HFFc6 (cell line): ENCODE data around the gene PBX1. TPM values are rescaled to one million over a fixed set of nuclear protein-coding genes. Genes with fewer than 3 reads are reported as not detected.
A peak's percentile ranks its signal among the peaks of the same experiment; 100 is the strongest.
"Not testable (repeated sequence)": the region's sequence is repeated elsewhere in the genome, so short reads cannot be mapped to it uniquely, and the experiment has no call there.

Experiments used
- DNase-seq: peaks from one replicate; pipeline ENCODE4 v3.0.0-alpha.2; 2018
- H3K27ac Mint-ChIP-seq: 2 replicates; pipeline ENCODE4 v1.8.0; 2020; ENCODE audit warnings: mild to moderate bottlenecking, mixed read lengths
- H3K27me3 Mint-ChIP-seq: 2 replicates; pipeline ENCODE4 v1.8.0; 2021; ENCODE audit warnings: mild to moderate bottlenecking, moderate library complexity, mixed read lengths; ENCODE audit not compliant: insufficient read depth
- H3K36me3 Mint-ChIP-seq: 2 replicates; pipeline ENCODE4 v1.8.0; 2021; ENCODE audit warnings: low read depth, mixed read lengths
- H3K4me1 Mint-ChIP-seq: 2 replicates; pipeline ENCODE4 v1.8.0; 2020; ENCODE audit warnings: low read depth, mixed read lengths
- H3K4me3 Mint-ChIP-seq: 2 replicates; pipeline ENCODE4 v1.8.0; 2020; ENCODE audit warnings: mild to moderate bottlenecking, moderate library complexity, mixed read lengths
- H3K9me3 Mint-ChIP-seq: 2 replicates; pipeline ENCODE4 v1.8.0; 2020; ENCODE audit warnings: mild to moderate bottlenecking, mixed read lengths
- total RNA-seq, 6 experiments: library from RNA; stranded (reverse); fragmentation: NEBNext Ultra II Directional; extraction: Animal tissue kit (Norgen Biotek cat#: 25700); gene quantifications; 2 replicates in 1 of 6; 3 replicates in 5 of 6; pipeline ENCODE4 v1.2.3, GENCODE V29; 2021
- TF ChIP-seq, protein P1 (sequence below): fragments of 200-600 bp; sonication (generic); IDR thresholded peaks from 2 replicates; pipeline ENCODE4 v1.5.0; 2021; ENCODE audit warnings: antibody characterized with exemption, mild to moderate bottlenecking

The PBX1 gene
- total RNA-seq, 6 experiments from 2014 or later: 35.4 to 42.3 (median 39.1) TPM

DNA sequence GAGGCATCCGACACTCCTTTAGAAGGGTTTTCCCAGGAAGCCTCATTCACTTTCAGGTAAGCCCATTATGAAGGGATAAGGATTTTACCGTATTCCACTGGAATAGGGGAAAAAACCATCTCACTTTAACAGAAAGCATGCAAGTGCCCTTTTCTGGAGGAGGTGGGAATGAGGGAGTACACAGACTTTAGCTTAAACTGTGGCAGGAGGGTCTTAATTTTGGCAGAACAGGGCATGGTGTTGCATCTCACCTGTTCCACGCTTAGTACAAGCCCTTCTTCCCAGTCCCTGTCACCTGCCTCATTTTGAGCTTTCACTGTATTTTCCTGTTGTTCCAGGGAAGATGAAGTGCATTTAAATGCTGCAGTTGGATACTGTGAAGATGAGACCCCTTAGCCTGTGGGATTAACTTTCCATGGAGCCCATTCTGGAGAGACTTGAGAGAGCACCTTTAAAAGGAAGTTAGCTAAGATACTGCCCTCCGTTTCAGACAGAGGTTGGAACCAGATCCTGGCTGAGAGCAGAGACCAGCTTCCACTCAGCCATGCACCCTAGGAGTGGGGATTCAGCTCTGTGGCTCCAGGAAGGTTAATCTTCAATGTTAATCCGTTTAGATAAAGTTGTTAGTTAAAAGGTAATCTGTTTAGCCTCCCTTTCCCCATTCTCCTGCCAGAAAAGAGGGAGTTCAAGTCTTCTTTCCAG is 42.6 kb downstream of the PBX1 start:
- peaks cover 9% of the 10 kb centered on the region for H3K36me3 Mint-ChIP-seq
- H3K4me1 Mint-ChIP-seq: peaks cover 40% of the 10 kb centered on the region
- no peaks in the 10 kb centered on the region for H3K9me3 Mint-ChIP-seq
- peak overlapping the region; percentile 82 for H3K4me3 Mint-ChIP-seq
- DNase-seq: no peak
- peak overlapping the region; percentile 67 for H3K27ac Mint-ChIP-seq
- TF ChIP-seq, protein P1, sequence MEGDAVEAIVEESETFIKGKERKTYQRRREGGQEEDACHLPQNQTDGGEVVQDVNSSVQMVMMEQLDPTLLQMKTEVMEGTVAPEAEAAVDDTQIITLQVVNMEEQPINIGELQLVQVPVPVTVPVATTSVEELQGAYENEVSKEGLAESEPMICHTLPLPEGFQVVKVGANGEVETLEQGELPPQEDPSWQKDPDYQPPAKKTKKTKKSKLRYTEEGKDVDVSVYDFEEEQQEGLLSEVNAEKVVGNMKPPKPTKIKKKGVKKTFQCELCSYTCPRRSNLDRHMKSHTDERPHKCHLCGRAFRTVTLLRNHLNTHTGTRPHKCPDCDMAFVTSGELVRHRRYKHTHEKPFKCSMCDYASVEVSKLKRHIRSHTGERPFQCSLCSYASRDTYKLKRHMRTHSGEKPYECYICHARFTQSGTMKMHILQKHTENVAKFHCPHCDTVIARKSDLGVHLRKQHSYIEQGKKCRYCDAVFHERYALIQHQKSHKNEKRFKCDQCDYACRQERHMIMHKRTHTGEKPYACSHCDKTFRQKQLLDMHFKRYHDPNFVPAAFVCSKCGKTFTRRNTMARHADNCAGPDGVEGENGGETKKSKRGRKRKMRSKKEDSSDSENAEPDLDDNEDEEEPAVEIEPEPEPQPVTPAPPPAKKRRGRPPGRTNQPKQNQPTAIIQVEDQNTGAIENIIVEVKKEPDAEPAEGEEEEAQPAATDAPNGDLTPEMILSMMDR: no peak
- H3K27me3 Mint-ChIP-seq: peaks cover 2% of the 10 kb centered on the region; the same call in 1 of the 2 replicates

- TF ChIP-seq, protein P1: no peak
- Mint-ChIP-seq H3K36me3 (peaks cover 8% of the 10 kb centered on the region), H3K9me3 (no peaks in the 10 kb centered on the region), H3K4me3 (peak overlapping the region; percentile 82), H3K4me1 (peaks cover 40% of the 10 kb centered on the region), H3K27ac (peak overlapping the region; percentile 67), H3K27me3 (peaks cover 2% of the 10 kb centered on the region; the same call in 1 of the 2 replicates)
- no peak for DNase-seq
These were observed 43.1 kb downstream of the PBX1 start for GRCh38 chr1:164602101-164602422.

GRCh38 chr1:164602480-164603093 is 43.6 kb downstream of the PBX1 start:
- peak overlapping the region; percentile 67 for H3K27ac Mint-ChIP-seq
- H3K4me3 Mint-ChIP-seq: peak overlapping the region; percentile 82
- H3K4me1 Mint-ChIP-seq: peaks cover 40% of the 10 kb centered on the region

GRCh38 chr1:164603805-164604204 is 44.8 kb downstream of the PBX1 start:
- H3K27me3 Mint-ChIP-seq, DNase-seq, H3K4me3 Mint-ChIP-seq, H3K36me3 Mint-ChIP-seq, H3K27ac Mint-ChIP-seq, H3K9me3 Mint-ChIP-seq: not testable (repeated sequence)
- peaks cover 48% of the 10 kb centered on the region for H3K4me1 Mint-ChIP-seq

More at GRCh38 chr1:164602480-164603093, 43.6 kb downstream of the PBX1 start:
- H3K9me3 Mint-ChIP-seq: no peaks in the 10 kb centered on the region
- peaks cover 2% of the 10 kb centered on the region; the same call in 1 of the 2 replicates for H3K27me3 Mint-ChIP-seq
- DNase-seq: peak; percentile 57
- peaks cover 4% of the 10 kb centered on the region; the same call in 1 of the 2 replicates for H3K36me3 Mint-ChIP-seq
- TF ChIP-seq, protein P1: no peak

DNA sequence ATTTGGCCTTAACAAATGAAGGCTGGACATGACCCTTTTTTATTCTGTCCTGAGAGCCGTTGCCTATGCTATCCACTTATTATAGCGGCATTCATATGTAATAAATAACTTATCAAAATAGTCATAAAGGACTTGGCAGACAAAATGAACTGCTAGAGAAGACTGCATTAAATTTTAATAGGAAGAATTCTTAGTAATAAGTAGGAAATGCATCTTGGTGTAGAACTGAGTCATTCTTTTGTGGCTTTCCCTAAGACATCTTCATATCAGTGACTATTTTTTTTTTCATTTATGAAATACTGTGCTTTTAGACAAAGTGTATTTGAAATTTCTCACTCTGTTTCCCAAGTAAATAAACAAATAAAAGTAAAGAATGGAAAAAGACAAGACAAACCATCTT is 45.6 kb downstream of the PBX1 start:
- no peaks in the 10 kb centered on the region; the same call in 1 of the 2 replicates for H3K27me3 Mint-ChIP-seq
- H3K9me3 Mint-ChIP-seq: no peaks in the 10 kb centered on the region
- peak overlapping the region; percentile 9 for H3K27ac Mint-ChIP-seq

More for the DNA sequence above, 45.6 kb downstream of the PBX1 start:
- TF ChIP-seq, protein P1: no peak
- Mint-ChIP-seq H3K4me1 (peaks cover 56% of the 10 kb centered on the region), H3K4me3 (peak overlapping the region; percentile 6; the same call in 1 of the 2 replicates), H3K36me3 (peaks cover 4% of the 10 kb centered on the region; the same call in 1 of the 2 replicates)
- DNase-seq: peak; percentile 51
